CD14-positive monocyte (primary cell): ENCODE measurements around the gene PIK3AP1. TPM values are rescaled to one million over a fixed set of nuclear protein-coding genes. Genes with fewer than 3 reads are reported as not detected.

Experiments used
- DNase-seq, 3 donors: peaks; one replicate each; pipeline ENCODE4 v3.0.0-alpha.2; 2011 to 2022
- H2AFZ ChIP-seq: 2 replicates; pipeline ENCODE4 v1.6.0; 2012; ENCODE audit warnings: mild to moderate bottlenecking, low read depth, low read length, inconsistent platforms; ENCODE audit not compliant: insufficient read depth, poor library complexity, severe bottlenecking
- H3K27ac ChIP-seq, 2 donors: 1 replicate in 1 of 2; 2 replicates in 1 of 2; pipeline ENCODE4 v1.5.1; 2012 to 2013; ENCODE audit warnings: low read length in 2 of 2, control low read depth in 1 of 2, inconsistent platforms in 1 of 2, low read depth in 1 of 2, mild to moderate bottlenecking in 1 of 2
- H3K27me3 ChIP-seq, 2 donors: one replicate each; pipeline versions ENCODE4 v1.6.0 to v1.6.1; 2011 to 2013; ENCODE audit warnings: low read length in 2 of 2; ENCODE audit not compliant: control insufficient read depth in 2 of 2, insufficient read depth in 2 of 2
- H3K36me3 ChIP-seq, 2 donors: replicated peaks in 1 of 2; 1 replicate in 1 of 2; 2 replicates in 1 of 2; pipeline versions ENCODE4 v1.5.1 to v1.6.1; 2012 to 2013; ENCODE audit warnings: low read length in 2 of 2, control low read depth in 1 of 2, inconsistent platforms in 1 of 2, mild to moderate bottlenecking in 1 of 2; ENCODE audit not compliant: insufficient read depth in 2 of 2, control insufficient read depth in 1 of 2
- H3K4me1 ChIP-seq, 2 donors: 1 replicate in 1 of 2; 2 replicates in 1 of 2; pipeline versions ENCODE4 v1.5.1 to v1.6.1; 2012 to 2013; ENCODE audit warnings: low read length in 2 of 2, control low read depth in 1 of 2, inconsistent platforms in 1 of 2, mild to moderate bottlenecking in 1 of 2, moderate library complexity in 1 of 2; ENCODE audit not compliant: insufficient read depth in 2 of 2, control insufficient read depth in 1 of 2
- H3K4me2 ChIP-seq: replicated peaks from 2 replicates; pipeline ENCODE3; 2012; ENCODE audit warnings: low read length, moderate library complexity, mild to moderate bottlenecking; ENCODE audit not compliant: poor library complexity, severe bottlenecking; ENCODE audit errors: extremely low read depth
- H3K4me3 ChIP-seq, 3 experiments: fragments of 200-600 bp in 1 of 3; sonication (generic) in 1 of 3; replicated peaks in 1 of 3; 1 replicate in 2 of 3; 2 replicates in 1 of 3; pipeline ENCODE4 v1.5.1; 2011 to 2013; ENCODE audit warnings: low read length in 3 of 3, mild to moderate bottlenecking in 3 of 3, control low read depth in 2 of 3, low read depth in 2 of 3, inconsistent platforms in 1 of 3, moderate library complexity in 1 of 3
- H3K79me2 ChIP-seq: 2 replicates; pipeline ENCODE4 v1.6.0; 2012; ENCODE audit warnings: mild to moderate bottlenecking, control low read depth, inconsistent platforms, low read length, moderate library complexity; ENCODE audit not compliant: insufficient read depth
- H3K9ac ChIP-seq: 2 replicates; pipeline ENCODE4 v1.6.0; 2017; ENCODE audit warnings: low read length, mild to moderate bottlenecking; ENCODE audit not compliant: insufficient read depth, poor library complexity, severe bottlenecking
- H3K9me3 ChIP-seq, 2 donors: replicated peaks in 1 of 2; 1 replicate in 1 of 2; 2 replicates in 1 of 2; pipeline versions ENCODE4 v1.5.1 to v1.6.1; 2012 to 2013; ENCODE audit warnings: low read length in 2 of 2, control low read depth in 1 of 2; ENCODE audit not compliant: control insufficient read depth in 1 of 2, insufficient read depth in 1 of 2
- H4K20me1 ChIP-seq: 2 replicates; pipeline ENCODE4 v1.6.0; 2012; ENCODE audit warnings: mild to moderate bottlenecking, low read length, control low read depth, moderate library complexity; ENCODE audit not compliant: insufficient read depth
- H3K27ac Mint-ChIP-seq, 7 donors: one replicate each; pipeline ENCODE4 v1.8.0; 2020; ENCODE audit warnings: mild to moderate bottlenecking in 7 of 7, mixed read lengths in 7 of 7, moderate library complexity in 6 of 7, inconsistent platforms in 2 of 7
- H3K27me3 Mint-ChIP-seq, 3 donors: one replicate each; pipeline ENCODE4 v1.8.0; 2021 to 2022; ENCODE audit warnings: low read depth in 3 of 3, mild to moderate bottlenecking in 3 of 3, mixed read lengths in 3 of 3, moderate library complexity in 3 of 3, inconsistent platforms in 1 of 3
- H3K36me3 Mint-ChIP-seq, 2 donors: one replicate each; pipeline ENCODE4 v1.8.0; 2020; ENCODE audit warnings: mixed read lengths in 2 of 2, inconsistent platforms in 1 of 2, mild to moderate bottlenecking in 1 of 2
- H3K4me1 Mint-ChIP-seq: one replicate; pipeline ENCODE4 v1.8.0; 2020; ENCODE audit warnings: mild to moderate bottlenecking, mixed read lengths
- H3K4me3 Mint-ChIP-seq, 2 donors: one replicate each; pipeline ENCODE4 v1.8.0; 2020; ENCODE audit warnings: mild to moderate bottlenecking in 2 of 2, mixed read lengths in 2 of 2, moderate library complexity in 1 of 2
- H3K9me3 Mint-ChIP-seq, 7 donors: one replicate each; pipeline ENCODE4 v1.8.0; 2020 to 2022; ENCODE audit warnings: mixed read lengths in 7 of 7, mild to moderate bottlenecking in 6 of 7, moderate library complexity in 6 of 7, inconsistent platforms in 2 of 7
- CTCF ChIP-seq: fragments of 200-600 bp; IDR thresholded peaks from one replicate; pipeline ENCODE4 v1.8.0; 2022; ENCODE audit warnings: antibody characterized with exemption, mild to moderate bottlenecking
- WGBS: methylation state at CpG from one replicate; pipeline ENCODE4 v1.1.5; 2013; ENCODE audit warnings: missing lambda C conversion rate; ENCODE audit not compliant: insufficient coverage; 5-methylcytosine and 5-hydroxymethylcytosine counted together
- intact Hi-C, 2 donors: fragments of 100-400 bp; cut with micrococcal nuclease; formaldehyde crosslinking; loops; one replicate each; pipeline versions ENCODE4 v1.15.0 to v1.15.1; 2023
- polyA plus RNA-seq, 3 donors: library from polyadenylated mRNA; depleted of rRNA in 1 of 3; unstranded in 2 of 3; stranded (reverse) in 1 of 3; fragments of 300-500 nt in 2 of 3; fragments of >200 nt in 1 of 3; fragmentation: Illumina TruSeq in 2 of 3; gene quantifications; 1 replicate in 2 of 3; 2 replicates in 1 of 3; pipeline ENCODE4 v1.2.3, GENCODE V29; 2012 to 2021

PIK3AP1 gene
- polyA plus RNA-seq, 3 donors: 95.5 to 157 (median 112) TPM

DNA sequence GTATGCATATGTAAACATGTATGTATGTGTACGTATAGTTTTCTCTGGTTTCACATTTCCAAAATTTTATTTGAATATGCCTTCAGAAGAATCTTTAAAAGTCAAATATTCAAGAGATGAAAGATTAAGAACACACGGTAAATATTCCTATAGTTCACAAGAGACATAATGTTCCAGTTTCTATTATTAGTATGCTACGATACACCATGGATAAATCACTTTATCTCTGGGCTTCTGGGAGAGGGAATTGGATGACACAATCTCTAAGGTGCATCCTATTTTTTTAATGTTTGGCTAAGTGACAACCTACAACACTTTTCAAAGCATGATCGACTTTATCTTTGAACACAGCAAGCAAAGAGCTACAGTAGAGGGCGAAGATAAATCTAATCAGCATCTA is 147.3 kb downstream of the PIK3AP1 start:
- no peaks in the 10 kb centered on the region for H3K27me3 Mint-ChIP-seq
- no peak overlapping the region for H3K27ac ChIP-seq
- H3K9me3 Mint-ChIP-seq: peaks cover 0 to 4% (median 0%) of the 10 kb centered on the region in 7 donors
- no peaks in the 10 kb centered on the region for H3K9me3 ChIP-seq
- H3K27ac Mint-ChIP-seq: no peak overlapping the region
- no peaks in the 10 kb centered on the region for H3K27me3 ChIP-seq
- no peak overlapping the region for H3K4me3 ChIP-seq
- intact Hi-C loops: no loop called here
- peaks cover 33 to 72% of the 10 kb centered on the region in 2 donors for H3K36me3 ChIP-seq
- no peak for TF ChIP-seq CTCF
- H3K36me3 Mint-ChIP-seq: peaks cover 51 to 68% of the 10 kb centered on the region in 2 donors
- no peak for DNase-seq
- WGBS: 100% methylated on average over 1 of the region's 5 CpGs
- H4K20me1 ChIP-seq: peaks cover 98% of the 10 kb centered on the region
- H3K4me2 ChIP-seq: no peak overlapping the region
- no peak overlapping the region for H2AFZ ChIP-seq
- H3K4me1 ChIP-seq: peaks cover 0 to 10% of the 10 kb centered on the region in 2 donors
- peaks cover 99% of the 10 kb centered on the region for H3K79me2 ChIP-seq
- peaks cover 14% of the 10 kb centered on the region for H3K4me1 Mint-ChIP-seq
- no peak overlapping the region for H3K9ac ChIP-seq
- no peak overlapping the region for H3K4me3 Mint-ChIP-seq

DNA sequence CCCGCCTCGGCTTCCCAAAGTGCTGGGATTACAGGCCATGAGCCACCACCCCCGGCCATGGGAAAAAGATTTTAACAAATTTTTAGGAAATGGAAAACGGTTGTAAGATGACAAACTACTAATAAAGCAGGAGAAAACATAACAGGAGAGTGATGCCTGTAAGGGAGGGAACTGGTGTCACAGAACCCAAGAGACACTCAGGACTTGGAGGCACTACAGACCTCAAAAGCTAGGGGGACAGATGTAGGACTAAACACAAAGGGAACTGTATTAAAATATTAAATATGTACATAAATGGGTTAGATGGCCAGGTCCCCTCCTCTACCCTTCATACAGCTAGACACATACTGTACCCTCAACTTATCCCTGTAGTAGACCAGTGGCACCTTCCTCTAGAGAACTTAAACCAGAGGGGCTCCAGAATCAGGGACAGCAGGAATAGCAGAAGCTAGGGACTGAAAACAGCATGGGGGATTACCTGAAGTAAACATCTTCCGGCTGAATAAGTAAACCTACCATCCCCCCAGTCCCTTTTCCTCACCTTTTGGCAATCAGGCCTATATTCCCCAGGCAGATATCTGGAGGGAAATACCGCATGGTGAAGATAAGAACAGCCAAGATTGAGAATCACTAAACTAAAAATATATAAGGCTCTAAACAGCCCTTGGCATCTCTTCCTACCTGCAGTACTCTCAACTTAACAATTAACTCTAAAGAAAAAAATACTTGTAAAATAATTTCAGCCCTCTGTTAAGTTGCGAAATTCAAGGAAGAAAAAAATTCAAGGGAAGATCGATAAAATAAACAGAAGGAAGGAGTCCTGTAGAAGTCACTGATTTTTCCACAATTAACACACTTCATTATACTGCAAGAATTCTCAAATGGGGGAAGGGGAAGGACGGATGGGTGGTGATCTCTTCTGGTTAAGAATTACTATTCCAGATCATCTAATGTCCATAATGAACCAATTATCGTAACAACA is 149.0 kb downstream of the PIK3AP1 start:
- Mint-ChIP-seq H3K4me1 (peaks cover under 1% of the 10 kb centered on the region), H3K36me3 (peaks cover 56 to 80% of the 10 kb centered on the region in 2 donors), H3K4me3 (no peak overlapping the region), H3K27me3 (no peaks in the 10 kb centered on the region), H3K9me3 (peaks cover 0 to 4% (median 0%) of the 10 kb centered on the region in 7 donors), H3K27ac (peak overlapping the region in 1 of 7 donors; percentile 16)
- peaks cover 0 to under 1% of the 10 kb centered on the region in 2 donors for H3K4me1 ChIP-seq
- TF ChIP-seq CTCF: no peak
- no peaks in the 10 kb centered on the region for H3K9me3 ChIP-seq
- peaks cover 96% of the 10 kb centered on the region for H3K79me2 ChIP-seq
- H3K27me3 ChIP-seq: no peaks in the 10 kb centered on the region
- peaks cover 98% of the 10 kb centered on the region for H4K20me1 ChIP-seq
- no peak overlapping the region for H3K4me3 ChIP-seq
- DNase-seq: no peak
- no peak overlapping the region for H2AFZ ChIP-seq
- H3K27ac ChIP-seq: no peak overlapping the region
- H3K9ac ChIP-seq: no peak overlapping the region
- H3K4me2 ChIP-seq: no peak overlapping the region
- H3K36me3 ChIP-seq: peaks cover 43 to 84% of the 10 kb centered on the region in 2 donors
- intact Hi-C loops: no loop called here
- WGBS: 92% methylated on average over 2 of the region's 10 CpGs
